ENCODE measurements around the gene ZNF385B.
A peak's percentile ranks its signal among the peaks of the same experiment; 100 is the strongest.

The ZNF385B gene

DNA sequence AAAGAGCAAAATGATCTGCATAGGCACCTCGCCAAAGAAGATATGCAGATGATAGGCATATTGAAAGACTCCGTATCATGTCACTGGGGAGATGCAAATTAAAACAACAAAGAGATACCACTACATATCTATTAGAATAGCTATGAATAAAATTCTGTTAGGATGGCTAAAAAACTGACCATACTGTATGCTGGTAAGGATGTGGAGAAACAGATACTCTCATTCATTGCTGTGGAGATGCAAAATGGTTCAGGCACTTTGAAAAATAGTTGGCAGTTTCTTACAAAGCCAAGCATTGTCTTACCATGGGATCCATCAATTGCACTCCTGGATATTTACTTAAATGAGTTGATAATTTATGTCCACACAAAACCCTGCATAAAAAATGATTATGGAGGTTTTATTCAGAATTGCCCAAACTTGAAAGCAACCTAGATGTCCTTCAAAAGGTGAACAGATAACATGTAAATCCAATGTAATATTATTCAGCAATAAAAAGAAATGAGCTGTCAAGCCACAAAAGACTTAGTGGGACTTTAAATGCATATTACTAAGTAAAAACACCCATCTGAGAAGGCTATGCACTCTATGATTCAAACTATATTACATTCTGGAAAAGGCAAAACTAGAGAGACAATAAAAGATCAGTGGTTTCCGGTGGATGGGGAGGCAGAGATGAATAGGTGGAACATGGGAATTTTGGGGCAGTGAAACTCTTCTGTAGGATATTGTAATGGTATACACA lies 31.2 kb downstream of the ZNF385B start:
- no peak overlapping the region for H4K8ac ChIP-seq (ENCODE audit: low read depth, low read length)
- no peak overlapping the region for H2BK120ac ChIP-seq (ENCODE audit: insufficient read depth, low read length, poor library complexity)
- H4K12ac ChIP-seq (ENCODE audit: low read depth, low read length), result no peak overlapping the region
- H2AK5ac ChIP-seq (ENCODE audit: low read length), result no peak overlapping the region
- H4K91ac ChIP-seq (ENCODE audit: low read depth, low read length), result no peak overlapping the region
- H3K4ac ChIP-seq (ENCODE audit: low read depth, low read length), result no peak overlapping the region
- H3K27me3 ChIP-seq (ENCODE audit: insufficient read depth, low read length), result no peaks in the 10 kb centered on the region
- no peaks in the 10 kb centered on the region for H3K79me1 ChIP-seq (ENCODE audit: low read length)
- no peaks in the 10 kb centered on the region for H3K79me2 ChIP-seq (ENCODE audit: control insufficient read depth, insufficient read depth, low read length, poor library complexity)
- H2AFZ ChIP-seq (ENCODE audit: insufficient read depth, low read length, poor library complexity), result no peak overlapping the region
- H3K9me3 ChIP-seq (ENCODE audit: insufficient read depth, low read depth, low read length), result no peaks in the 10 kb centered on the region
- no peak overlapping the region for H3K4me2 ChIP-seq (ENCODE audit: low read length)
- no CpG with 5 or more reads among the region's 3 CpGs for WGBS (ENCODE audit: extremely low coverage, insufficient coverage, insufficient read length)
- H3K23ac ChIP-seq (ENCODE audit: low read length), result no peak overlapping the region
- H3K9ac ChIP-seq (ENCODE audit: low read length), result no peak overlapping the region
- no peak overlapping the region for H3K4me3 ChIP-seq (ENCODE audit: low read depth, low read length)
- no peaks in the 10 kb centered on the region for H3K4me1 ChIP-seq (ENCODE audit: control insufficient read depth in 1 of 2, insufficient read depth in 2 of 2, low read length in 2 of 2)
- no peak overlapping the region for H3K18ac ChIP-seq (ENCODE audit: low read length)
- H2BK5ac ChIP-seq (ENCODE audit: low read depth, low read length, poor library complexity), result no peak overlapping the region
- H3K36me3 ChIP-seq (ENCODE audit: control insufficient read depth in 1 of 2, insufficient read depth in 2 of 2, low read length in 2 of 2), result no peaks in the 10 kb centered on the region
- no peak overlapping the region for H3K27ac ChIP-seq (ENCODE audit: low read depth, low read length)
- H3K14ac ChIP-seq (ENCODE audit: low read length), result no peak overlapping the region
- DNase-seq, result no peak
- no peak overlapping the region for H2BK12ac ChIP-seq (ENCODE audit: low read length)

- H3K23ac ChIP-seq (ENCODE audit: low read length), result no peak overlapping the region
- no peak overlapping the region for H3K4ac ChIP-seq (ENCODE audit: low read depth, low read length)
- no peaks in the 10 kb centered on the region for H3K36me3 ChIP-seq (ENCODE audit: control insufficient read depth in 1 of 2, insufficient read depth in 2 of 2, low read length in 2 of 2)
- H3K9me3 ChIP-seq (ENCODE audit: insufficient read depth, low read depth, low read length), result no peaks in the 10 kb centered on the region
- no peaks in the 10 kb centered on the region for H3K4me1 ChIP-seq (ENCODE audit: control insufficient read depth in 1 of 2, insufficient read depth in 2 of 2, low read length in 2 of 2)
- no peaks in the 10 kb centered on the region for H3K79me1 ChIP-seq (ENCODE audit: low read length)
- H3K4me2 ChIP-seq (ENCODE audit: low read length), result no peak overlapping the region
- H4K91ac ChIP-seq (ENCODE audit: low read depth, low read length), result no peak overlapping the region
- H2BK5ac ChIP-seq (ENCODE audit: low read depth, low read length, poor library complexity), result no peak overlapping the region
- H2AFZ ChIP-seq (ENCODE audit: insufficient read depth, low read length, poor library complexity), result no peak overlapping the region
- no peaks in the 10 kb centered on the region for H3K27me3 ChIP-seq (ENCODE audit: insufficient read depth, low read length)
- H3K14ac ChIP-seq (ENCODE audit: low read length), result no peak overlapping the region
- H3K9ac ChIP-seq (ENCODE audit: low read length), result no peak overlapping the region
- no peak overlapping the region for H2AK5ac ChIP-seq (ENCODE audit: low read length)
- H3K79me2 ChIP-seq (ENCODE audit: control insufficient read depth, insufficient read depth, low read length, poor library complexity), result no peaks in the 10 kb centered on the region
- no peak overlapping the region for H4K12ac ChIP-seq (ENCODE audit: low read depth, low read length)
- no peak overlapping the region for H3K27ac ChIP-seq (ENCODE audit: low read depth, low read length)
- H3K18ac ChIP-seq (ENCODE audit: low read length), result no peak overlapping the region
- H2BK12ac ChIP-seq (ENCODE audit: low read length), result no peak overlapping the region
- H2BK120ac ChIP-seq (ENCODE audit: insufficient read depth, low read length, poor library complexity), result no peak overlapping the region
- no peak overlapping the region for H4K8ac ChIP-seq (ENCODE audit: low read depth, low read length)
- no CpG with 5 or more reads among the region's 2 CpGs for WGBS (ENCODE audit: extremely low coverage, insufficient coverage, insufficient read length)
- DNase-seq, result no peak
- H3K4me3 ChIP-seq (ENCODE audit: low read depth, low read length), result no peak overlapping the region
These were observed 35.1 kb downstream of the ZNF385B start for GRCh38 chr2:179826297-179826696.

GRCh38 chr2:179825494-179825893 lies 35.9 kb downstream of the ZNF385B start:
- no CpG with 5 or more reads among the region's 3 CpGs for WGBS (ENCODE audit: extremely low coverage, insufficient coverage, insufficient read length)
- no peak overlapping the region for H2BK120ac ChIP-seq (ENCODE audit: insufficient read depth, low read length, poor library complexity)
- no peak overlapping the region for H3K23ac ChIP-seq (ENCODE audit: low read length)
- H3K9ac ChIP-seq (ENCODE audit: low read length), result no peak overlapping the region
- H3K27me3 ChIP-seq (ENCODE audit: insufficient read depth, low read length), result no peaks in the 10 kb centered on the region
- H2BK5ac ChIP-seq (ENCODE audit: low read depth, low read length, poor library complexity), result no peak overlapping the region
- H3K4ac ChIP-seq (ENCODE audit: low read depth, low read length), result no peak overlapping the region
- no peak overlapping the region for H2AK5ac ChIP-seq (ENCODE audit: low read length)
- no peaks in the 10 kb centered on the region for H3K36me3 ChIP-seq (ENCODE audit: control insufficient read depth in 1 of 2, insufficient read depth in 2 of 2, low read length in 2 of 2)
- H2AFZ ChIP-seq (ENCODE audit: insufficient read depth, low read length, poor library complexity), result no peak overlapping the region
- H3K27ac ChIP-seq (ENCODE audit: low read depth, low read length), result no peak overlapping the region
- no peak overlapping the region for H3K4me3 ChIP-seq (ENCODE audit: low read depth, low read length)
- no peak overlapping the region for H3K18ac ChIP-seq (ENCODE audit: low read length)
- DNase-seq, result peak in 1 of 2 donors; percentile 12
- H3K79me1 ChIP-seq (ENCODE audit: low read length), result no peaks in the 10 kb centered on the region
- H4K91ac ChIP-seq (ENCODE audit: low read depth, low read length), result no peak overlapping the region
- H3K4me1 ChIP-seq (ENCODE audit: control insufficient read depth in 1 of 2, insufficient read depth in 2 of 2, low read length in 2 of 2), result no peaks in the 10 kb centered on the region
- H4K12ac ChIP-seq (ENCODE audit: low read depth, low read length), result no peak overlapping the region
- no peak overlapping the region for H3K14ac ChIP-seq (ENCODE audit: low read length)
- H3K4me2 ChIP-seq (ENCODE audit: low read length), result no peak overlapping the region
- no peaks in the 10 kb centered on the region for H3K79me2 ChIP-seq (ENCODE audit: control insufficient read depth, insufficient read depth, low read length, poor library complexity)
- no peak overlapping the region for H2BK12ac ChIP-seq (ENCODE audit: low read length)
- H4K8ac ChIP-seq (ENCODE audit: low read depth, low read length), result no peak overlapping the region
- H3K9me3 ChIP-seq (ENCODE audit: insufficient read depth, low read depth, low read length), result no peaks in the 10 kb centered on the region

DNA sequence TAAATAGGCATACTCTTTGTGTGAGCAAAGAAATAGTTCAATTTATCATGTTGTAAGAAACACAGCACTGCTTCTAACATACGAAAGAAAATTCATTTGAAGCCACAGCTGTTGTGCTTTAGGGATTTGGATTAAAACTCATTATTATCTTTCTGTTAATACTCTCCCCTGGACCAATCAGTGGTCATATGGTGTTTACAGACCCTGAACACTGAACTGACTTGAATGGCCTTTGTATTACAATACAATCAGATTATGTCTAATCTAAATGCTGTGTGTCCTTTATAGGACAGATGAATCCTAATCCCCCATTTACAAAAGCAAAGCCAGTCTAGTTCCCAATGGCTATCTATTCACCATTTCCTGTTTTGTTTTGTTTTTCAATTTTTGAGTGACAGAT lies 36.5 kb downstream of the ZNF385B start:
- H2AFZ ChIP-seq (ENCODE audit: insufficient read depth, low read length, poor library complexity), result no peak overlapping the region
- no peaks in the 10 kb centered on the region for H3K36me3 ChIP-seq (ENCODE audit: control insufficient read depth in 1 of 2, insufficient read depth in 2 of 2, low read length in 2 of 2)
- H3K27me3 ChIP-seq (ENCODE audit: insufficient read depth, low read length), result no peaks in the 10 kb centered on the region
- H4K8ac ChIP-seq (ENCODE audit: low read depth, low read length), result no peak overlapping the region
- no peak overlapping the region for H2BK12ac ChIP-seq (ENCODE audit: low read length)
- no peak overlapping the region for H3K4me3 ChIP-seq (ENCODE audit: low read depth, low read length)
- H3K18ac ChIP-seq (ENCODE audit: low read length), result no peak overlapping the region
- no peak overlapping the region for H2AK5ac ChIP-seq (ENCODE audit: low read length)
- WGBS (ENCODE audit: extremely low coverage, insufficient coverage, insufficient read length), result no CpG with 5 or more reads among the region's 1 CpG
- H4K12ac ChIP-seq (ENCODE audit: low read depth, low read length), result no peak overlapping the region
- H3K23ac ChIP-seq (ENCODE audit: low read length), result no peak overlapping the region
- no peak overlapping the region for H3K4ac ChIP-seq (ENCODE audit: low read depth, low read length)
- no peak overlapping the region for H4K91ac ChIP-seq (ENCODE audit: low read depth, low read length)
- H3K79me1 ChIP-seq (ENCODE audit: low read length), result no peaks in the 10 kb centered on the region
- H3K9ac ChIP-seq (ENCODE audit: low read length), result no peak overlapping the region
- no peaks in the 10 kb centered on the region for H3K4me1 ChIP-seq (ENCODE audit: control insufficient read depth in 1 of 2, insufficient read depth in 2 of 2, low read length in 2 of 2)
- no peak overlapping the region for H2BK120ac ChIP-seq (ENCODE audit: insufficient read depth, low read length, poor library complexity)
- no peak overlapping the region for H3K4me2 ChIP-seq (ENCODE audit: low read length)
- no peak for DNase-seq
- no peak overlapping the region for H2BK5ac ChIP-seq (ENCODE audit: low read depth, low read length, poor library complexity)
- no peaks in the 10 kb centered on the region for H3K9me3 ChIP-seq (ENCODE audit: insufficient read depth, low read depth, low read length)
- no peaks in the 10 kb centered on the region for H3K79me2 ChIP-seq (ENCODE audit: control insufficient read depth, insufficient read depth, low read length, poor library complexity)
- H3K14ac ChIP-seq (ENCODE audit: low read length), result no peak overlapping the region
- H3K27ac ChIP-seq (ENCODE audit: low read depth, low read length), result no peak overlapping the region
